HG02973 (cell line): ENCODE measurements around the gene C1QTNF12.
"Not testable (repeated sequence)": the region's sequence is repeated elsewhere in the genome, so short reads cannot be mapped to it uniquely, and the experiment has no call there.

Experiments
- ATAC-seq: cut with Tn5 transposase; IDR thresholded peaks from one replicate; pipeline ENCODE4 v1.9.1; 2021; ENCODE audit warnings: moderate library complexity; ENCODE audit not compliant: unreplicated experiment

The C1QTNF12 gene

DNA sequence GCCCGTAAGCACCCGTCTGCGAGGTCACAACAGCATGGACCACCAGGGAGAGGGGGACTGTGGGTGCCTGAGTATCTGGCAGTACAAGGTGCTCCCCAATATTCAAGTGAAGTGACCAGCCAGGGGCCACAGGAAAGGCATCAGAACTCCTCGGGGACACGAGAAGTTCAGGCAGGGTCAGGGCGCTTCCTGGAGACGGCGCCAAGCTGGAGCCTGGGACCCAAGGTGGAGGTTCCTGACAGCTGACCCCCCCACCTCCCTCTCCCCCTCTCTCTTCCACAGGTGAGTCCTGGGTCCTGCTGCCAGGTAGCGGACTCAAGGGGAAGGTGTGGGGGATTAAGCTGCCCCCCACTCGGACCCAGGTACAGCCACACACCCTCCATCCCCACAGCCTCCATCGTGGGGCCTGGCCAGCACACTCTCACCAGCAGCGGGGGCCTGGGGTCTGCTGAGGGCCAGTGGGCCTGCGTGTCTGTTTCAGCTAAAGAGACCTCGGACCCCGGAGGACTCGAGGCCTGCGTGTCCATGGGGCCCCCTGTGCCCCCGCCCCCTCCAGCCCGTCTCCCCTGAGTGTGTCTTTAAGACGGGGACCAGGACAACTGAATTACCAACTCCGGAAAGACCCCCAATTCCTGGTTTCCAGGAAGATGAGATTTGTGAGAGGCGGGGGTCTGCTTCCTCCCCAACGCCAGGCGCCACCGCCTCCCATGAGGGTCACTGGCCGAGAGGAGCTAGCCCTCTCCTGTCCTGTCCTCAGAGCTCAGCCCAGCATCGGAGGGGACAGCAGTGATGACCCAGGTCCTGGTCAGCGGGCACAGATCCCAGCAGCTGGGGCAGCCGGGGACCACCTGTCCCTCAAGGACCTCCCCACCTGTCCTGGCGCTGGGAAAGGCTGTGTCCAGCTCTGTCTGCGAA is 46.3 kb downstream of the C1QTNF12 start:
- ATAC-seq: no peak

DNA sequence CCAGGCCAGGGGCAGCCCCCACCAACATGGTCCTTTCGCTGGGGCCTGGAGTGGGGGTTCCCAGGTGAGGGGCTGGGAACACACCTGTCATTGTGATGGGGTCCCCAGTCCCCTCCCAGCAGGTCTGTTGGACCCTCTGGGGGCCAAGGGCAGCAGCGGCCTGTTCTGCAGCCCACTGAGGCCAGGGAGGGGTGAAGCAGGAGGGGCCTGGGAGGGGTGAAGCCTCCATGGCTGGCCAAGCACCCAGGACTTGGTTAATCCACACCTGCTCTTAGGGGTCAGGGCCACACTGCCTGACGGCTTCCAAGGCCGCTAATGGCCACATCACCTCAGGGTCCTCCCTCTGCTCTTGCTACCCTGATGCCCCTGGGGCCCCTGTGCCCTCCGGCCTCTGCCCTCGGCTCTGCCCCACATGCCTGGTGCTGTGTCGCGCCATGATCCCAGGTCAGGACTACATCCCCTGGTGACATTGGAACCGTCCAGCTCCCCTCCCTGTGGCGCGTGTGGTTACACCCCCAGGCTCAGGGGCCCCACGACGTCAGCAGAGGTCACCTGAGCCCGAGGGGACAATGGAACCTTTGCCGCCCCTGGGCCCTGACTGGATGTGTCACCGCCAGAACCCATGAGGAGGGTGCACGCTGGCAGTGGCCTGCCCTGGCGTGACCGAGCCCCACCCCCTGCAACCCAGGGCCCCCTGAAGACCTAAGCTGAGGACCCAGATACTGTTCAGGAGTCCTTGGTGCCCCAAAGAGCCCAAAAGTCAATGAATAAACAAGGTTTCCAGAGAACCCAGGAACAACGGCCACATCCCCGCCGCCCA is 47.2 kb downstream of the C1QTNF12 start:
- no peak for ATAC-seq

DNA sequence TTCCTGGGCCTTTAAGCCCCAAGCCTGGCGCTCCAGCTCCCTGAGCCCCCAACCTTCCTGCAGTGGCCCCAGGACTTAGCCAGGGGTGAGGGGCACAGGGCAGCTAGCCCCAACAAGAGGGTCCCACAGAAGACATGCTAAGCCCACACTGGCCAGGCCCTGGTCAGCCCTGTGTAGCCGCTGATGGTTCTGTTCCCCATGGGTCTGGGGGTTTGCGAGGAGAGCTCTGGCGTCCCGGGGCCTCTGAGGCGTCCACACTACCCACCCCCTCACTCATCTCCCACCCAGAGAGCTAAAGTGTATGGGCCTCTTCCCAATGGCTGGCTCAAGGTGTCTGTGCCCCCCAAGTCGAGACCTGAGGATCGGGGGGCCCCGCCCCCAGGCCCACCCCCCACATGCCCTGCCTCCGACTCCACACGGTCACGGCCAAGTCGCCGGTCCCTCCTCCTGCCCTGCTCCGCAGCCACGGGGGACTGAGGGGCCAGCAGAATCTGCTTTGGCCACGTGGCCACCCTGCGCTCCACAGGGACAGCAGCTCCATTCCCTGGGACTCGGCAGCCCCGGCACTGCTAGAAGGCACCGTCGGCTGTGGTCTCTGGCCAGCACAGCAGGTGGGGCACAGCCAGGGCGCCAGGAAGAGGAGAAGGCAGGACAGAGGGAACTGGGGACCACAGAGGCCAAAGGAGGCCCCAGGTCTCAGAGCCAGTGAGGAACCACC is 47.9 kb downstream of the C1QTNF12 start:
- ATAC-seq: no peak

DNA sequence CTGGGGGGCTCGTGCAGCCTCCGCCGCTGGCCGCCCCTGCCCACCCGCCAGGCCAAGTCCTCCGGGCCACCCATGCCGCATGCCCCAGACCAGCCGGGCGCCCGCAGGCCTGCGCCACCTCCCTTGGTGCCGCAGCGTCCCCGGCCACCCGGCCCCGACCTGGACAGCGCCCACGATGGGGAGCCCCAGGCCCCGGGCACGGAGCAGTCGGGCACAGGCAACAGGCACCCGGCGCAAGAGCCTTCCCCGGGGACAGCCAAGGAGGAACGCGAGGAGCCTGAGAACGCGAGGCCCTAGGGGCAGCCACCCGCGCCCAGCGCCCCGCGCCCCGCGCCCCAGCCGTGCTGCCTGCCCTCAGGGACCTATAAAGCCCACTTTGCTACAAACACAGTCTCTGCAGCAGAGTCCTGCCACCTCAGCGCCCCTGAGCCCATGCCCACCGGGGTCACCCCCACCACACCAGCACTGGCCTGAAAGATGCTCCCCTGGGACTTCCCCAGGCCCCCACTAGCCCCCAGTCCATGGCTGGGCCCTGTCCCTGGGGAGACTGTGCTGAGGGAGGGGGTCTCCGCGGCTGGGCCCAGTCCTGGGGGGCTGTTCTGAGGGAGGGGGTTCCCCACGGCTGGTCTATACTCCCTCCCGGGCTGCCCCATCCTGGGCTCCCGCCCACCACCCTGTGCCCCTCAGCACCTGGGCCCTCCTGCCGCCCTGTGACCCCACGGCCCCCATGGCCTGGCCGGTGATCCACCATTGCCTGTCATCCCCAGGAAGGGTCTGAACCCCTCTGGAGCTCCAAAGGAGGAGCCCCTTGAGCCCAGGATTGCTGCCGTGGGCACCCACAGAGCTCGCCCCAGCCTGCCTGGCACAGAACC is 48.7 kb downstream of the C1QTNF12 start:
- ATAC-seq: no peak

DNA sequence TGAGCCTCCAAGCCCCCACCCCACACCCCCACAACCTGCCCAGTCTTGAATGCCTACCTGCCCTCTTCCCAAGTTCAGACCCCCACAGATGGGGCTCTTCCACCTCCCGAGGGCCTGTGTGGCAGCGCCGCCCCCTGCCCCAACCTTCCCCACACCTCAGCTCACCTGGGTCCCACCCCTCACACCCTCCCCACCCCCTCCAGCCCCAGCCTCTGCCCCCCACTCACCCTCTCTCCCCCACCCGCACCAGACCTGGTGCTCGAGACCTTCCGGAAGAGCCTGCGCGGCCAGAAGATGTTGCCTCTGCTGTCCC is 49.4 kb downstream of the C1QTNF12 start:
- ATAC-seq: no peak

DNA sequence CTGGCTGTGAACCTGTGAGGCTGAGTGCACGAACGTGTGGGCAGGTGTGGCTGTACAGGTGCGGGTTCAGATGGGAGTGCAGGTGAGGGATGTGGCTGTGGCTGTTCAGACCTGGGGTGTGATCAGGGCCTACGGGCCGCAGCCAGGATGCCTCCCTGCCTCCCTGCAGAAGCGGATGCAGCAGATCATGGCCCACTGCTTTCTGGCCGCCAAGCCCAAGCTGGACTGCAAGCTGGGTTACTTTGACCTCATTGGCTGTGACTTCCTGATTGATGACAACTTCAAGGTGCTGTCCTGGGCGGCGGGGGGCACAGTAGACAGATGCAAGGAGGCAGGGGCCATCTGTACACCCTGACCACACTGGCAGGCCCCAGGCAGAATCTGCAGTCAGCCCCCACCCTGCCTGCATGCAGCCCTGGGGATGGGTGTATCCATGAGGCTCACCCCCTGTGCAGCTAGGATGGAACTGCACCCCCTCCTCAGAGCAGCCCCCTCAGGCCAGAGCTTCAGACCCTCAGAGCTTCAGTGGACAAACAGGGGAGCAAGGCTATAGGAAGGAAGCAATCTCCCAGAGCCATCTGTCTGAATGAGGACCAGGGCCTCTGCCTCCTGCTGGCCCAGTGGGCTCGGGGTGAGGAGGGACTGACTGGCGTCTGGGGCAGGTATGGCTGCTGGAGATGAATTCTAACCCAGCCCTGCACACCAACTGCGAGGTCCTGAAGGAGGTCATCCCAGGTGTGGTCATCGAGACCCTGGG is 49.9 kb downstream of the C1QTNF12 start:
- ATAC-seq: no peak

DNA sequence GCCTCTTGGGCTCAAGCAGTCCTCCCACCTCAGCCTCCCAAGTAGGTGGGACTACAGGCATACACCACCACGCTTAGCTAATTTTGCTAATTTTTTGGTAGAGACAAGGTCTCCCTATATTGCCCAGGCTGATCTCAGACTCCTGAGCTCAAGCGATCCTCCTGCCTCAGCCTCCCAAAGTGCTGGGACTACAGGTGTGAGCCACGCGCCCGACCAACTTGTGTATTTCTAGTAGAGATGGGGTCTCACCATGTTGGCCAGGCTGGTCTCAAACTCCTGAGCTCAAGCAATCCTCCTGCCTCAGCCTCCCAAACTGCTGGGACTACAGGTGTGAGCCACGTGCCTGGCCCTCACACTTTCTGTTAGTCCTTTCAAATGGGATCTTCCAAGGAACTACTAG is 50.8 kb downstream of the C1QTNF12 start:
- ATAC-seq: not testable (repeated sequence)

DNA sequence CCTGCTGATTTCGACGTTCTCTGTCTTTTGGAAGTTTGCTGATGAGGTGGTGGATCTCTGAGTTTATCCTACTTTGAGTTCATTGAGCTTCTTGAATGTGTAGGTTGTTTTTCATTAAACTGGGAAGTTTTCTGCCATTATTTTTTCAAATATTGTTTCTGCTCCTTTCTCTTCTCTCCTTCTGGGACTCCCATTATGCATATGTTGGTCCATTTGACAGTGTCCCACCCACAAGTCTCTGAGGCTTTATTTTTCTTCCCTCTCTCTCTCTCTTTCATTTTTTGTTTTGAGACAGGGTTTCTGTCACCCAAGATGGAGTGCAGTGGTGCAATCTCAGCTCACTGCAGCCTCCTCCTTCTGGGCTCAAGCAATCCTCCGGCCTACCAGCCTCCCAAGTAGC is 51.8 kb downstream of the C1QTNF12 start:
- ATAC-seq: no peak
